GOT3 (cell line): ENCODE results near the gene MYBPC2.
"Not testable (repeated sequence)": the region's sequence is repeated elsewhere in the genome, so short reads cannot be mapped to it uniquely, and the experiment has no call there.

Experiments used
- DNase-seq: peaks from one replicate; lab custom pipeline; 2025; ENCODE audit warnings: mixed read lengths; lab: John Stamatoyannopoulos, UW

MYBPC2 gene

DNA sequence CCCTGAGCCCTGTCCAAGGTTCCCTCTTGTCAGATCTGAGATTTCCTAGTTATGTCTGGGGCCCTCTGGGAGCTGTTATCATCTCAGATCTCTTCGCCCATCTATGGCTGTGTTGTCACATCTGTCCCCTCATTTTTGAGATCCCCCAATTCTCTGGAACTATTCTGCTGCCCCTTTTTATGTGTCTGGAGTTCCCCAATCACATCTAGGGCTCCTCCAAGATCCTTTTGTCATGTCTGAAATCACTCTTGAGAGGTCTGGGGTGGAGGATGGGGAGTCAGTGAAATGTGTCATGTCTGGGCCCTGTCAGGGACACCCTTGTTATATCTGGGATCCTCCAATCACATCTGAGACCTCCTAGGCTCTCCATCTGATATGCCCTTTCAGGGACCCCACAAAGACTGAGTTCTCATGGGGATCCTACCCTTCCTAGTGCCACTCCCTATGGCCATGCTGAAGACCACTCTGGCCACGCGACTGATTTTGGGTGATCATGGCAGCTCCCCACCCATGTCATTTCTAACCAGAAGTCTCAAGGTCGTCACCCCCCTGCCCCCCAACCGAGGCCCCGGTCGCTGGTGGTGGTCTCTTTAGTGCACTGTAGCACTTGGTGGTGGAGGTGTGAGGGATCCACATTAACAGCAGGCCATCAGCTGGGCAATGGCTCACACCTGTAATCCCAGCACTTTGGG lies 3.8 kb upstream of the MYBPC2 start:
- no peak for DNase-seq

GRCh38 chr19:50430888-50431342 lies 1.8 kb upstream of the MYBPC2 start:
- no peak for DNase-seq

GRCh38 chr19:50431343-50432220 lies 1.1 kb upstream of the MYBPC2 start:
- DNase-seq, result peak; percentile 29

- DNase-seq, result no peak
Measured at GRCh38 chr19:50433201-50434180, 799 bp downstream of the MYBPC2 start.

- DNase-seq, result no peak
Measured at GRCh38 chr19:50434525-50434924, 1.8 kb downstream of the MYBPC2 start.

DNA sequence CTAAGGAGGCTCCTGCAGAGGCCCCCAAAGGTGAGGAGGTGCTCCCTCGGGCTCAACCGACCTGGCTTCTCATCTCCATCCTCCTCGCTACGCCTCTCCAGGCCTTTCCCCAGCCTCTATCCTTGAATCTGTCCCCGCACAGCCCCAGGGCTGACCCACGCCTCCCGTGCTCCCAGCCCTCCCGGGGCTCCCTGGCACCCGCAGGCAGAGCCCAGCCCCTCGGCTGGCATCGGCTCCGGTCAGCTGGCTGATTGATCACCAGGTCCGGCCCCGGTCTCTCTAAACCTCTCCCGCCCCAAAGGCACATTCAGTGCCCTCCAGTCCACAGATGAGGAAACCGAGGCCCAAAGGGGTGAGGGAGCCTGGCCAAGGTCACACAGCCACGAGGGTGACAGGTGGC lies 2.5 kb downstream of the MYBPC2 start:
- no peak for DNase-seq

GRCh38 chr19:50435627-50436026 lies 2.9 kb downstream of the MYBPC2 start:
- no peak for DNase-seq

DNA sequence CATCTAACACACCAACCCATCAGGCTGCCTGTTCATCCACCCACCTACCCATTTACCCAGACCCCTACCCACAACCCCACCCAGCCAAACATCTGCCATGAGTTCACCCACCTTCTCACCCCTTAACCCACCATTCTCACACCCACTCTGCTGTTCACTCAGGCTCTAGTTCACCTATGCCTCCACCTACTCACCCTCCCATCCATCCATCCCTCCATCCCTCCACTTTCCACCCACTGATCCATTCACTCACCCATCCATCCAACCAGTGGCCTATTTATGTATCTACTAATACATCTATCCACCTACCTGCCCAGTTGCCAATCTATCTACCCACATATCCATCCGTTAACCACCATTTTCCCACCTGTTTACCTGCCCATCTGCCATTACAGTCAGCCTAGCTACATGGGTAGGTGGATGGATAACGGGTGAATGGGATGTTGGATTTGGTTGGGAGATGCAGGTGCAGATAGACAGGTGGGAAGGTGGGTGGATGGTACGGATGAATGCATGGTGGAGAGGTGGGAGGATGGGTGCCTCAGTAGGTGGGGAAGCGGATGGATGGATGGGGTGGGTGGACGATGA lies 5.3 kb downstream of the MYBPC2 start:
- no peak for DNase-seq

- DNase-seq, result not testable (repeated sequence)
Measured at GRCh38 chr19:50439130-50439529, 6.4 kb downstream of the MYBPC2 start.

DNA sequence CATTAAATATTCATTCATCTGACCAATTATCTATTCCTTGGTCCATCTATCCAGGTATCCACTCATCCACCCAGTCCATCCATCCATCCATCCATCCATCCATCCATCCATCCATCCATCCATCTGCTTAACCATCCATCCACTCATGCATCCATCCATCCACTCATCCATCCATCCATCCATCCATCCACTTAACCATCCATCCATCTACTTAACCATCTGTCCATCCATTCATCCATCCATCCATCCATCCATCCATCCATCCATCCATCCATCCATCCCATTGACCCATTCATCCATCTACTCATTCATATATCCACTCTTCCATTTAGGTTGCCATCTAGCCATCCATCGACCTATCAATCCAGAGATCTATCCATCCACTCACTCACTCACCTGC lies 11.4 kb downstream of the MYBPC2 start:
- no peak for DNase-seq

GRCh38 chr19:50447053-50447452 lies 14.4 kb downstream of the MYBPC2 start:
- no peak for DNase-seq

DNA sequence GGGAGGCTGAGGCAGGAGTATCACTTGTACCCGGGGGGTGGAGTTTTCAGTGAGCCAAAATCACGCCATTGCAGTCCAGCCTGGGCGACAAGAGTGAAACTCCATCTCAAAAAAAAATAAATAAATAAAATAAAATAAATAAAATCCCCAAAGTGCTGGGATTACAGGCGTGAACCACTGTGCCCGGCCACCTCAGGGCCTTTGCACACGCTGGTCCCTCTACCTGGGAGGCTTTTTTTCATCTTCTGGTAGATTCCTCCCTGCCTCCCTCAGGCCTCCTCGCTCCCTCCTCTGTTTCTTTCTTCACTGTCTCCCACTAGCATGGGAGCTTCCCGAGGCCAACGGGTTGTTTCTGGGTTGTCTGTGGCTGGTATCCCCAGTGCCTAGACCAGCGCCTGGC lies 15.1 kb downstream of the MYBPC2 start:
- DNase-seq, result no peak

GRCh38 chr19:50449236-50449899 lies 16.7 kb downstream of the MYBPC2 start:
- DNase-seq, result no peak

DNA sequence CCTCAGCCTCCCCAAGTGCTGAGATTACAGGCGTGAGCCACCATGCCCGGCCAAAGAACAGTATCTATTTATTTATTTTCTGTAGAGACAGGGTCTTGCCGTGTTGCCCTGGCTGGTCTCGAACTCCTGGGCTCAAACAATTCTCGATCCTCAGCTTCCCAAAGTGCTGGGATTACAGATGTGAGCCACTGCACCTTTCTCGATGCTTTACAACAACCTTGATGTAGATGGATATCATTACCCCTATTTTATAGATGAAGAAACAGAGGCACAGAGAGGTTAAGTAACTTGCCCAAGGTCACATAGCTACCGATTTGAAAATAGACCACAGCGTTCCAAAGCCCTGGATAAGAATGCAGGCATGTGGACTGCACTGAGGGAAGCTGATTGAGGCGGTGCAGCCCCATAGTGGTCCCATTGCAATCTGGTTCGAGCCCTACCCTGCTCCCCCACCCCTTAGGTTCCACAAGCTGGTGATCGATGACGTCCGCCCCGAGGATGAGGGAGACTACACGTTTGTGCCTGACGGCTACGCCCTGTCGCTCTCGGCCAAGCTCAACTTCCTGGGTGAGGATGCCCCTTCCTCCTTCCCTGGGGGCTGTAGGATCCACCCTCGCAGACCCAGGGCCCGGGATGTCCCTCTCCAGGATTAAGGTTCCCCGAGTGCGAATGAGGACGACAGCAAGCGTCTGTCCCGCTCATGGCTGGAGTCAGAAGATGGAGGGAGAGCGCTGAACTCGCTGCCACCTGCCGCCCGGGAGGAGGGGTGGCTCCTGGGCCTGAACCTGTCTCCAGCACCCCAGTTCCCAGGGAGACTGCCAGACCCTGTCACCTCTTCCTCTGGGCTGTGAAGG lies 17.9 kb downstream of the MYBPC2 start:
- DNase-seq, result no peak

DNA sequence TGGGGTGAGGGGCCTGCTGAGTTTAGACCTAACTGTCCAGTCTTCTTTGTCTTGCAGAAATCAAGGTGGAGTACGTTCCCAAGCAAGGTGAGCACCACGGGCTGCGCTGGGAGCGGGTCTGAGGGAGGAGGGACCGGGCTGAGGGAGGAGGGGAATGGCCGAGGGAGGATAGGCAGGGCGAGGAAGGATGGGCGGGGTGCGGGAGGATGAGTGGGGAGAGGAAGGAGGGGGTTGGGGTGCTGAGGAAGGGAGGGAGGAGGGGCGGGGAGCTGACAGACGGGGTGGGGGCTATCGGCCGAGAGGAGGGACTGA lies 18.5 kb downstream of the MYBPC2 start:
- DNase-seq, result no peak

DNA sequence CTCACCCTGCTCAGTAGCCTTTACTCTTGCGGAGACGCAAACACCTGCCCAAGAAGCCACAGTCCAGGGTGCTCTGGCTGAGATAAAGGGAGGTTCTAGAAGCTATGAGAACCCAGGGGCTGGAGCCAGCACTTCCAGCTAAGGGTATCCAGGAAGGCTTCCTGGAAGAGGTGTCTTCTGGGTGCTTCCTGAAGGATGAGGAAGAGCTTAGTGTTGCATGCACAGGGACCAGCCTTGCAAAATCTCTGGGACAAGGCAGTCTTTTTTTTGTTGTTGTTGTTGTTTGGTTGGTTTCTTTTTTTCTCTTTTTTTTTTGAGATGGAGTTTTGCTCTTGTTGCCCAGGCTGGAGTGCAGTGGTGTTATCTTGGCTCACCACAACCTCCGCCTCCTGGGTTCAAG lies 20.6 kb downstream of the MYBPC2 start:
- DNase-seq, result no peak

GRCh38 chr19:50455992-50456391 lies 23.3 kb downstream of the MYBPC2 start:
- DNase-seq, result no peak

GRCh38 chr19:50457300-50457699 lies 24.6 kb downstream of the MYBPC2 start:
- no peak for DNase-seq

- no peak for DNase-seq
Measured at GRCh38 chr19:50458396-50459066, 25.8 kb downstream of the MYBPC2 start.

DNA sequence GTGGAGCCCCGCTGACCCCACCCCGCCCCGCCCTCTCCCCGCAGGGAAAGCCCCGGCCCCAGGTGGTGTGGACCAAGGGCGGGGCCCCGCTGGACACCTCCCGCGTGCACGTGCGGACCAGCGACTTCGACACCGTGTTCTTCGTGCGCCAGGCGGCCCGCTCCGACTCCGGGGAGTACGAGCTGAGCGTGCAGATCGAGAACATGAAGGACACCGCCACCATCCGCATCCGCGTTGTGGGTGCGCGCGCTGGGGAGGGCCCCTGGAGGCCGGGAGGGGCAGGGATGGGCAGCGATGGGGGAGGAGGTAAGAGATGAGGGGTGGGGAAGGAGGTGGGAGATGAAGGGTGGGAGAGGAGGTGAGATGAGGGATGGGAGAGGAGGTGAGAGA lies 26.4 kb downstream of the MYBPC2 start:
- no peak for DNase-seq
